GM18519 (cell line): Measurements from ENCODE around the gene CDH19.

Experiments
- ATAC-seq: cut with Tn5 transposase; IDR thresholded peaks from one replicate; pipeline ENCODE4 v1.9.1; 2021; ENCODE audit warnings: mild to moderate bottlenecking, moderate library complexity; ENCODE audit not compliant: unreplicated experiment, low FRiP score

The CDH19 gene

GRCh38 chr18:66603941-66604627, at the start of gene CDH19:
Gene CDH19 (minus strand): TSS chr18:66604090. CDS start chr18:66572204, 31,886 bp downstream.
- no peak for ATAC-seq

- no peak for ATAC-seq
These were observed 43.8 kb upstream of the CDH19 start for GRCh38 chr18:66647671-66648070.

GRCh38 chr18:66646609-66647008, 42.7 kb upstream of the CDH19 start:
- no peak for ATAC-seq

GRCh38 chr18:66645983-66646382, 42.1 kb upstream of the CDH19 start:
- ATAC-seq, result no peak

GRCh38 chr18:66641056-66641455, 37.2 kb upstream of the CDH19 start:
- ATAC-seq, result no peak

- no peak for ATAC-seq
These were observed 36.5 kb upstream of the CDH19 start for GRCh38 chr18:66640431-66640830.

- no peak for ATAC-seq
These were observed 35.2 kb upstream of the CDH19 start for GRCh38 chr18:66638856-66639629.

GRCh38 chr18:66635342-66635741, 31.5 kb upstream of the CDH19 start:
- no peak for ATAC-seq

GRCh38 chr18:66632756-66633155, 28.9 kb upstream of the CDH19 start:
- no peak for ATAC-seq

- no peak for ATAC-seq
These were observed 26.9 kb upstream of the CDH19 start for GRCh38 chr18:66630831-66631230.

GRCh38 chr18:66623821-66624220, 19.9 kb upstream of the CDH19 start:
- no peak for ATAC-seq

- ATAC-seq, result no peak
These were observed 18.1 kb upstream of the CDH19 start for GRCh38 chr18:66621816-66622576.

- ATAC-seq, result peak; percentile 67
These were observed 12.7 kb upstream of the CDH19 start for GRCh38 chr18:66616523-66616983.

- ATAC-seq, result no peak
These were observed 11.3 kb upstream of the CDH19 start for GRCh38 chr18:66615176-66615575.

- ATAC-seq, result no peak
These were observed 3.7 kb upstream of the CDH19 start for GRCh38 chr18:66607632-66608031.

- ATAC-seq, result no peak
These were observed 2.2 kb downstream of the CDH19 start for GRCh38 chr18:66601649-66602048.

GRCh38 chr18:66599190-66599589, 4.7 kb downstream of the CDH19 start:
- ATAC-seq, result no peak

- no peak for ATAC-seq
These were observed 16.5 kb downstream of the CDH19 start for GRCh38 chr18:66587430-66587829.

- ATAC-seq, result no peak
These were observed 21.7 kb downstream of the CDH19 start for GRCh38 chr18:66582211-66582610.

GRCh38 chr18:66575263-66575662, 28.6 kb downstream of the CDH19 start:
- ATAC-seq, result no peak

GRCh38 chr18:66571845-66572244, 32.0 kb downstream of the CDH19 start:
- no peak for ATAC-seq
